Parathyroid adenoma (tissue), 2 donors: ENCODE results near the gene ZCCHC14.

ENCODE experiments used
- H2AFZ ChIP-seq: fragments of 300-600 bp; sonication (generic); one replicate; pipeline ENCODE4 v1.7.0; 2017; ENCODE audit warnings: antibody characterized with exemption, mild to moderate bottlenecking
- H3K27ac ChIP-seq: fragments of 300-600 bp; sonication (generic); one replicate; pipeline ENCODE4 v1.7.0; 2017
- H3K27me3 ChIP-seq: fragments of 300-600 bp; sonication (generic); one replicate; pipeline ENCODE4 v1.7.0; 2017; ENCODE audit warnings: low read length; ENCODE audit not compliant: control insufficient read depth, insufficient read depth
- H3K36me3 ChIP-seq: fragments of 300-600 bp; sonication (generic); one replicate; pipeline ENCODE4 v1.7.0; 2017; ENCODE audit warnings: low read length; ENCODE audit not compliant: control insufficient read depth, insufficient read depth
- H3K4me1 ChIP-seq: fragments of 300-600 bp; sonication (generic); one replicate; pipeline ENCODE4 v1.7.0; 2017; ENCODE audit warnings: control low read depth
- H3K4me2 ChIP-seq: fragments of 300-600 bp; sonication (generic); one replicate; pipeline ENCODE4 v1.7.0; 2017; ENCODE audit warnings: low read length
- H3K4me3 ChIP-seq: fragments of 300-600 bp; sonication (generic); one replicate; pipeline ENCODE4 v1.7.0; 2017; ENCODE audit warnings: low read depth, low read length
- H3K79me2 ChIP-seq: fragments of 300-600 bp; sonication (generic); one replicate; pipeline ENCODE4 v1.7.0; 2017; ENCODE audit warnings: control low read depth
- H3K9ac ChIP-seq: fragments of 300-600 bp; sonication (generic); one replicate; pipeline ENCODE4 v1.7.0; 2017; ENCODE audit warnings: mild to moderate bottlenecking
- H3K9me3 ChIP-seq: fragments of 300-600 bp; sonication (generic); one replicate; pipeline ENCODE4 v1.7.0; 2017; ENCODE audit warnings: low read length; ENCODE audit not compliant: control insufficient read depth
- CTCF ChIP-seq: fragments of 300-600 bp; sonication (generic); IDR thresholded peaks from one replicate; pipeline ENCODE4 v1.7.0; 2017; ENCODE audit warnings: antibody characterized with exemption, mild to moderate bottlenecking
- donor health status: primary hyperparathyroidism.

Gene ZCCHC14

GRCh38 chr16:87358250-87358649 lies 134.6 kb downstream of the ZCCHC14 start:
- Histone ChIP-seq H3K27me3 (no peaks in the 10 kb centered on the region), H3K4me1 (peaks cover 5% of the 10 kb centered on the region), H3K9me3 (no peaks in the 10 kb centered on the region), H3K27ac (no peak overlapping the region), H3K36me3 (no peaks in the 10 kb centered on the region), H3K9ac (no peak overlapping the region), H2AFZ (no peak overlapping the region), H3K4me2 (no peak overlapping the region), H3K79me2 (peaks cover 67% of the 10 kb centered on the region), H3K4me3 (no peak overlapping the region)
- TF ChIP-seq CTCF: no peak

- no peak for TF ChIP-seq CTCF
- no peak overlapping the region for H3K27ac ChIP-seq
These were observed 136.4 kb downstream of the ZCCHC14 start for GRCh38 chr16:87356491-87356853.

More at GRCh38 chr16:87356491-87356853, 136.4 kb downstream of the ZCCHC14 start:
- Histone ChIP-seq H3K9me3 (no peaks in the 10 kb centered on the region), H3K79me2 (peaks cover 73% of the 10 kb centered on the region), H3K4me2 (no peak overlapping the region), H3K4me3 (no peak overlapping the region), H3K9ac (no peak overlapping the region), H2AFZ (no peak overlapping the region), H3K36me3 (no peaks in the 10 kb centered on the region), H3K27me3 (no peaks in the 10 kb centered on the region), H3K4me1 (no peaks in the 10 kb centered on the region)
